Dermis microvascular lymphatic vessel endothelial cell (primary cell): ENCODE data around the gene GPR141. TPM values are rescaled to one million over a fixed set of nuclear protein-coding genes. Genes with fewer than 3 reads are reported as not detected.
A peak's percentile ranks its signal among the peaks of the same experiment; 100 is the strongest.

Source experiments
- DNase-seq, 2 donors: peaks; one replicate each; pipeline versions ENCODE4 v3.0.0 to v3.0.0-alpha.2; 2010; ENCODE audit warnings: low read depth in 2 of 2
- total RNA-seq: library from RNA; depleted of rRNA; stranded (reverse); fragments of >200 nt; gene quantifications from 2 replicates; pipeline ENCODE4 v1.2.1, GENCODE V29; 2014

Gene GPR141
- total RNA-seq, 1 donor from 2014 or later = 0.13 TPM

- peak; percentile 14 to 18 for DNase-seq
These were observed 48.7 kb downstream of the GPR141 start for GRCh38 chr7:37732253-37732652.

GRCh38 chr7:37732888-37733287 lies 49.3 kb downstream of the GPR141 start:
- DNase-seq = no peak

GRCh38 chr7:37735196-37735595 lies 51.6 kb downstream of the GPR141 start:
- DNase-seq = no peak

- DNase-seq = no peak
These were observed 54.8 kb downstream of the GPR141 start for GRCh38 chr7:37738321-37738720.

- no peak for DNase-seq
These were observed 56.8 kb downstream of the GPR141 start for GRCh38 chr7:37740398-37740797.

- DNase-seq = no peak
These were observed 58.2 kb downstream of the GPR141 start for GRCh38 chr7:37741776-37742175.

GRCh38 chr7:37751096-37751495 lies 67.5 kb downstream of the GPR141 start:
- no peak for DNase-seq

GRCh38 chr7:37753398-37754050 lies 70.0 kb downstream of the GPR141 start:
- no peak for DNase-seq

GRCh38 chr7:37756797-37757551 lies 73.4 kb downstream of the GPR141 start:
- no peak for DNase-seq

- DNase-seq = no peak
These were observed 74.0 kb downstream of the GPR141 start for GRCh38 chr7:37757563-37757962.

- DNase-seq = no peak
These were observed 75.0 kb downstream of the GPR141 start for GRCh38 chr7:37758501-37759045.

- DNase-seq = no peak
These were observed 76.0 kb downstream of the GPR141 start for GRCh38 chr7:37759526-37759925.

- no peak for DNase-seq
These were observed 81.9 kb downstream of the GPR141 start for GRCh38 chr7:37765421-37765829.

- no peak for DNase-seq
These were observed 82.4 kb downstream of the GPR141 start for GRCh38 chr7:37765872-37766525.

- DNase-seq = no peak
These were observed 85.0 kb downstream of the GPR141 start for GRCh38 chr7:37768611-37769010.

- no peak for DNase-seq
These were observed 85.7 kb downstream of the GPR141 start for GRCh38 chr7:37769291-37769690.

- no peak for DNase-seq
These were observed 86.2 kb downstream of the GPR141 start for GRCh38 chr7:37769726-37770125.

- no peak for DNase-seq
These were observed 87.3 kb downstream of the GPR141 start for GRCh38 chr7:37770838-37771237.

GRCh38 chr7:37771342-37771741 lies 87.8 kb downstream of the GPR141 start:
- no peak for DNase-seq

GRCh38 chr7:37771801-37772200 lies 88.2 kb downstream of the GPR141 start:
- DNase-seq = no peak

GRCh38 chr7:37775921-37776320 lies 92.4 kb downstream of the GPR141 start:
- no peak for DNase-seq

- DNase-seq = no peak
These were observed 97.6 kb downstream of the GPR141 start for GRCh38 chr7:37781156-37781555.
